SK-N-MC (cell line): ENCODE measurements around the gene TAS2R60.

Source experiments
- EZH2 ChIP-seq: fragments of 200-600 bp; sonication (generic); IDR thresholded peaks from one replicate; pipeline ENCODE4 v1.6.1; 2017; ENCODE audit warnings: antibody characterized with exemption
- FOXP2 ChIP-seq: optimal IDR thresholded peaks from 2 replicates; pipeline ENCODE3; 2011; ENCODE audit warnings: mild to moderate bottlenecking, moderate library complexity; ENCODE audit not compliant: insufficient read depth; ENCODE audit errors: extremely low read length, control extremely low read depth
- POLR2AphosphoS5 ChIP-seq: IDR thresholded peaks from 2 replicates; pipeline ENCODE4 v1.6.1; 2012; ENCODE audit warnings: mild to moderate bottlenecking, low read depth, low read length, borderline replicate concordance

- TF ChIP-seq EZH2 (no peak), POLR2AphosphoS5 (no peak), FOXP2 (no peak)
These were observed 12.2 kb downstream of the TAS2R60 start for GRCh38 chr7:143455491-143455890.
